ENCODE results near the gene CDK4. TPM values are rescaled to one million over a fixed set of nuclear protein-coding genes. Genes with fewer than 3 reads are reported as not detected.
A peak's percentile ranks its signal among the peaks of the same experiment; 100 is the strongest.

CDK4 gene
- total and polyA plus RNA-seq, 2 of the 13 experiments (the other 11 are each of a cell fraction or from before 2014, with no cell fraction given): 191 to 209 TPM

GRCh38 chr12:57751788-57752667 lies at the start of gene CDK4 (continued):
- TF ChIP-seq SOX13 (IDR thresholded peaks at IDR 0.05): peak; percentile 23; the same call in 1 of the 2 replicates
- TF ChIP-seq SOX13 (CRISPR knock-in tag; conservative IDR thresholded peaks at IDR 0.05 in 1 of 2, IDR thresholded peaks at IDR 0.05 in 1 of 2): peak in 1 of 2 experiments; percentile 61; a peak in 1 of 4 replicates
- TF ChIP-seq HNF4G (IDR thresholded peaks at IDR 0.05; ENCODE audit: borderline replicate concordance, low read depth, low read length): no peak; the same call in 1 of the 2 replicates
- TF ChIP-seq HNF4G (CRISPR knock-in tag; IDR thresholded peaks at IDR 0.05; ENCODE audit: borderline replicate concordance, low read depth): peak; percentile 53; the same call in 1 of the 2 replicates
- peak; percentile 97 for TF ChIP-seq ZNF547 (CRISPR knock-in tag; IDR thresholded peaks at IDR 0.05)
- TF ChIP-seq PTBP1 (IDR thresholded peaks at IDR 0.05; ENCODE audit: low read depth, low read length, poor library complexity, severe bottlenecking): peak; percentile 71
- no peak for TF ChIP-seq CHCHD3 (CRISPR knock-in tag; IDR thresholded peaks at IDR 0.05)
- peak; percentile 69; the same call in 1 of the 2 replicates for TF ChIP-seq ZBTB7A (CRISPR knock-in tag; IDR thresholded peaks at IDR 0.05)
- no peak for TF ChIP-seq ZNF841 (CRISPR knock-in tag; IDR thresholded peaks at IDR 0.05; ENCODE audit: borderline replicate concordance)
- TF ChIP-seq ZNF274 (CRISPR knock-in tag; IDR thresholded peaks at IDR 0.05): peak; percentile 96
- peak; percentile 99 for TF ChIP-seq TFE3 (CRISPR knock-in tag; IDR thresholded peaks at IDR 0.05)
- TF ChIP-seq ATF2 (CRISPR knock-in tag; IDR thresholded peaks at IDR 0.05): peak; percentile 60
- TF ChIP-seq ATRX (CRISPR knock-in tag; IDR thresholded peaks at IDR 0.05; ENCODE audit: borderline replicate concordance): no peak
- TF ChIP-seq ZNF670 (CRISPR knock-in tag; IDR thresholded peaks at IDR 0.05; ENCODE audit: borderline replicate concordance): peak; percentile 83
- no peak for TF ChIP-seq NCOA5 (CRISPR knock-in tag; IDR thresholded peaks at IDR 0.05)
- peak; percentile 91 for TF ChIP-seq ZNF317 (CRISPR knock-in tag; IDR thresholded peaks at IDR 0.05)
- TF ChIP-seq MLXIP (CRISPR knock-in tag; IDR thresholded peaks at IDR 0.05; ENCODE audit: borderline replicate concordance): no peak; the same call in 1 of the 2 replicates
- peak; percentile 30; the same call in 1 of the 2 replicates for TF ChIP-seq JDP2 (CRISPR knock-in tag; IDR thresholded peaks at IDR 0.05; ENCODE audit: borderline replicate concordance)
- peak; percentile 93 for TF ChIP-seq ZNF746 (CRISPR knock-in tag; IDR thresholded peaks at IDR 0.05)
- peak; percentile 98 for TF ChIP-seq HDAC1 (CRISPR knock-in tag; IDR thresholded peaks at IDR 0.05)
- peak; percentile 36; the same call in 1 of the 2 replicates for TF ChIP-seq KLF9 (CRISPR knock-in tag; IDR thresholded peaks at IDR 0.05; ENCODE audit: low read depth)
- peak; percentile 81; the same call in 1 of the 2 replicates for TF ChIP-seq KDM5A (IDR thresholded peaks at IDR 0.05; ENCODE audit: borderline replicate concordance, low read length)
- peak; percentile 35 for TF ChIP-seq TBL1XR1 (IDR thresholded peaks at IDR 0.05; ENCODE audit: borderline replicate concordance, low read length, partially characterized antibody)
- no peak for TF ChIP-seq ZNF83 (CRISPR knock-in tag; IDR thresholded peaks at IDR 0.05; ENCODE audit: borderline replicate concordance)
